NCI-H1417 treated with DMSO at 0.1 percent for 48 hours (cell line): ENCODE data around the gene FBXO8.
"Not testable (repeated sequence)": the region's sequence is repeated elsewhere in the genome, so short reads cannot be mapped to it uniquely, and the experiment has no call there.

Source experiments
- DNase-seq: peaks from one replicate; lab custom pipeline; 2025; lab: John Stamatoyannopoulos, UW

Gene FBXO8

GRCh38 chr4:174282836-174283506, 496 bp downstream of the FBXO8 start:
- DNase-seq = peak; percentile 33

DNA sequence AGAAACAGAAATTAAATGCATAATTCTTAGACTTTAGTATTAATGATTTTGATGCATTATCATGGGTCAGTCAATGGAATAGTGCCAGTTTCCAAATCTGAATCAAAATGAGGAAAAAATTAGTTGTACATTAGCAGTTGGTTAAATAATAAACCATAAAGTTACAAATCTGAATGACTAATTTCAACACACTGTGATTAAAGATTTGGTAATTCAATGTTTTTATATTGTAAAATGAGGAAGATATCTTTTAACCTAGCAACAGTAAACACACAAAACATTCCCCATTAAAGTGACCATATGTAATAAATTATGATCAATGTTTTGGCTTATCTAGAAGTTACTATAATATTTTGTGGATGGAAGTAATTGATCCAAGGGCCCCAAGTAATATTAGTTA, 1.6 kb downstream of the FBXO8 start:
- no peak for DNase-seq

GRCh38 chr4:174281182-174281737, 2.2 kb downstream of the FBXO8 start:
- DNase-seq = no peak

GRCh38 chr4:174279433-174280155, 3.9 kb downstream of the FBXO8 start:
- no peak for DNase-seq

DNA sequence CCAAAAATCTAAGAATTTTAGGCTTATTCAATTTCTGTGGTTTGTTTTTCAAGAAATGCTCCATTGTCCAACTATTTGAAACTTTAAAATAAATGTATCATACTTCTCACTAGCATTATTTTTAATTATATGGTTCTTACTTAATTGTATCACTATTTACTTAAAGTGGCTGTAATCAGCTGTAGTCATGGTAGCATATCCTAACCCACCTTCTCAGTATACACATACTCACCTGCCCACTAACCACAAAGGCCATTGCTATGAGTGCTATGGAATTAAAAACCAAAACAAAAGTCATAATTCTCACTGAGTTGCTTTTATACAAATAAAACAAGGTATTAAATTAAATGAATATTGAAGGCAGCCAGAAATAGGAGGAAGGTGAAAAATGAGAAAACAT, 5.0 kb downstream of the FBXO8 start:
- no peak for DNase-seq

- DNase-seq = no peak
Observed at GRCh38 chr4:174277433-174277832, 6.0 kb downstream of the FBXO8 start.

DNA sequence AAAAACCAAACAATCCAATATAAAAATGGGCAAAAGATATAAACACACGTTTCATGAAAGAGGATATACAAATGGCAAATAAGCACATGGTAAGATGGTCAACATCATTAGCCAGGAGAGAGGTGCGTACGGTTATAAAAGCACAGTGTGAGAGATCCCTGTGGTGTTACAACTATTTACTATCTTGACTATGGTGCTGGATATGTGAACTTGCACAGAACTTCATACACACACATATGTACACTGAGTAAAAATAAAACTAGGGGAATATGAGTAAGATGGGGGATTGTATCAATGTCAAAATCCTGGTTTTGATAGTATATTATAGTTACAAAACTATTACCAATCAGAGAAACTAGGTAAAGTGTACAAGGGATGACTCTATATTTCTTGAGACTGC, 8.4 kb downstream of the FBXO8 start:
- no peak for DNase-seq

- DNase-seq = no peak
Observed at GRCh38 chr4:174274436-174274835, 9.0 kb downstream of the FBXO8 start.

DNA sequence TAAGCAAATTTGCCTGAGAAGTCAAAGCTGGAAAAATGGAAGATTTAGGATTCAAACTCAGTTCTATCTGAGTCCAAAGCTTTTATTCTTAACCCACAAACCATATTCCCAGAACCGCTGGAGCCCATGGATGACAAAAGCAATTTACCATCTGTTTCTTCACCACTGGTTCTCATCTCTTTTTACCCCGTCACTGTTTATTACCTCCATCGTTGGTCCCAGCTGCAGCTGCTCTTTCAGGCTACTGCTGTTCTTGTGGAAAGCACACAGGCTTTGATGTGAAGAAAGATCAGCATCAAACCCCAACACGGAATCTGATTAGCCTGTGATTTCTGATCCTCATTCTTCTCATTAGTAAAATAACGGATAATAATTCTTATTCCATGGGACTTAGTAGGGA, 9.5 kb downstream of the FBXO8 start:
- no peak for DNase-seq

DNA sequence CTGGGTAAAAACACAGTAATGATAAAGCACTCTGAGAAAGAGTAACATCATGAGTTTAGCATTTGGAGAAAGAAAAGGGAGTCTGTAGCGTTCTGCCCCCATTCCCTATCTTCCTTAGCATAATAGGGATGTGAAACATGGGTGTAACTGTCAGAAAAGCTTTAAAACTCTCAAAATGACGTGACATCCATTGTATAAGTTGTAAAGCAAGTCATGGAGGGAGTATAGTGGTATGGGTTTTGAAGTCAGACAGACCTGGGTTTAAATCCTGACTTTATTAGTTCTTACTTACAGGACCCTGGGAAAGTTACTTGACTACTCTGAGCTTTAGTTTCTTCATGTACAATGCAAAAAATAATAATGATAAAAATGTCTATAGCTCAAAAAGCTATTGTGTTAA, 17.1 kb downstream of the FBXO8 start:
- DNase-seq = no peak

GRCh38 chr4:174265916-174266315, 17.6 kb downstream of the FBXO8 start:
- no peak for DNase-seq

DNA sequence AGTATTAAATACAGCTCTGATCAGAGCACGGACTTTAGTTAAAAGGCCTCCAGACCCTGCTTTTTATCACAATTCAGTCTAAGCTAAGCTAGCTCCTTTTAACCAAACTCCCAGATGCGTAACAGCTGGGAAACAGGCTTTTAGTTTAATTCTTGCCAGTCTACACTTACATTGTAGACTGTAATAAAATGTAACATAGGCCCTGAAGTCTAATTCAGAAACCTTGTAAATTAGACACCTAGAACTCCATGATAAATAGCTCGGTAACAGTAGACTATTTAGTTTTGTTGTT, 20.1 kb downstream of the FBXO8 start:
- DNase-seq = no peak

GRCh38 chr4:174262624-174263444, 20.6 kb downstream of the FBXO8 start:
- no peak for DNase-seq

DNA sequence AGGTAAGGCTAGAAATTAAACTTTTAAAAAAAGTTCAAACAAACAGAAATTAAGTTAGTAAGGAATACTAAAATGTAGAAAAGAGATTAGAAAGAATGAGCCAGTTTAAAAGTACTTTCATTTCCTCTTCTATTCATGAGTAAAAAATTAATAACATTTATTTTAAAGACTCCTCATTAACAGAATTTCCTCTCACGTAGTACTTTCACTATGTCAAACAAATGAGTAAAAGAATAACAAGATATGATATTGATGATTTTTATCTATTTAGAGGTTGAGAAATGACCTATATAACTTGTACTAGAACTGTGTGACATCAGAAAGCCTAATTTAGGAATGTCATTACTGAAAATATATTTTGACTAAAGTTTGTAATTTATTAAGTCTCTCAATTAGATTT, 22.0 kb downstream of the FBXO8 start:
- DNase-seq = not testable (repeated sequence)

DNA sequence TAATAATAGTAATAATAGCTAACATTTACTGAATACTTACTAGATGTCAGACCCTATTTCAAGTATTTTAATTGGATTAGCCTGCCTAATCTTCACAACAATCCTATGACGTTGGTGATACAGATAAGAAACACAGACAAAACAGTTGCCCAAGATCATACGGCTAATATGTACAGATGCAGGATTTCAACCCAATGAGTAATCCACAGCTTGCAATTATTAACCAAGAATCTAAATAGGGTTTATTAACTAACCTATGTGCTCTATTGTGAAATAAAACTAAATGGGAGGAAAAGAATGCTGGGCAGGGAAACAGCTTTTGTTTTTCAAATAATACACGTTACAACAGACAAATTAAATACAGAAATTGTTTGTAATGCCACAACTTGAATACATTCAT, 23.4 kb downstream of the FBXO8 start:
- no peak for DNase-seq

DNA sequence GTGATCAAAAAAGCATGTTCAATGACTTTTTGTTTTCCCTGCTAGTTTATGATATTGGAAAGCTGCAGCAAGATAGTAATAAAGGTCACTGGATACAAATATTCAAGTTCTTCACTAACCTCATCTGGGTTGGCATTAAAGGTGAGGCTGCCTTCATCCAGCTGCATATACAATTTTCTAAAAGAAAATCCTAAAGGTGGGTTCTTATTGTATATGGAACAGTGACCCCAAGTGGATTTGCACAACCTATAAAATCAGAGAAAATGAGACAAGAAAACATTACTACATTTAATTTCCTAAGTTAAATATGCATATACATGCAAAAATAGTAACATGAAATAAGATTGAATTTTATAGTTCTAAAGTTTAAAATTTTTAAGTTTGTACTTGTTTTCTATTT, 23.9 kb downstream of the FBXO8 start:
- no peak for DNase-seq

- DNase-seq = no peak
Observed at GRCh38 chr4:174256277-174256713, 27.2 kb downstream of the FBXO8 start.

- no peak for DNase-seq
Observed at GRCh38 chr4:174255786-174256185, 27.7 kb downstream of the FBXO8 start.

DNA sequence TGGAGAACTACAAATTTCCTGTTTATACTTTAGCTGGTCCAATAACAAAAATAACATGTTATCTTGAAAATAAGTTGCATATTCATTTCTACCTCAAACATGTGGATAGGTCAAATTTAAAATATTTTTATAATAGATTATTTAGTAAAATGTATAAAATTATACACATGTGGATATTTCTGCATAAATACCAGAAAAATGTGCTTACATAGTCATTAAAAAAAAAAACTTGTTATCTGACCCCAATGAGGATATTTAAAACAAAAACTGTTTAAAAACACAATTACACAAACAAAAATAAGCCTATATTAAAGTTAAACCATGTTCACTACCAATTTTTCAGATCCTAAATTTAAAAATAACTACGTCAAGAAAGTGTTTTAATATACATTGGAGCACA, 28.1 kb downstream of the FBXO8 start:
- DNase-seq = no peak

- no peak for DNase-seq
Observed at GRCh38 chr4:174254613-174255012, 28.9 kb downstream of the FBXO8 start.

DNA sequence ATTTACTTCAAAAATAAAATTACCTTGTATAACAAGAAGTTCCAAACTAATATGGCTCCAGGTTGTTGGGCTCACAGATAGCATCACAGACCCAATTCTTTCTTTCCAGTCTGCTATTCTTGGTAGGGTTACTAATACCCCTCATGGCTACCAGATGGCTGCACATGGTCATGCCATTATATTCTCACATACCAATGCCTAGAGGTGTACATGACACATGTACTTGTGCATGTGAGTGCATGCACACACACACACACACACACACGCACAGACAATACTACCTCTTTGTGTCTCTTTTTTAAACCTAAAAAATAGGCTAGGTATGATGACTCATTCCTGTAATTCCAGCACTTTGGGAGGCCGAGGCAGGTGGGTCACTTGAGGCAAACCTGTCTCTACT, 31.1 kb downstream of the FBXO8 start:
- DNase-seq = no peak

DNA sequence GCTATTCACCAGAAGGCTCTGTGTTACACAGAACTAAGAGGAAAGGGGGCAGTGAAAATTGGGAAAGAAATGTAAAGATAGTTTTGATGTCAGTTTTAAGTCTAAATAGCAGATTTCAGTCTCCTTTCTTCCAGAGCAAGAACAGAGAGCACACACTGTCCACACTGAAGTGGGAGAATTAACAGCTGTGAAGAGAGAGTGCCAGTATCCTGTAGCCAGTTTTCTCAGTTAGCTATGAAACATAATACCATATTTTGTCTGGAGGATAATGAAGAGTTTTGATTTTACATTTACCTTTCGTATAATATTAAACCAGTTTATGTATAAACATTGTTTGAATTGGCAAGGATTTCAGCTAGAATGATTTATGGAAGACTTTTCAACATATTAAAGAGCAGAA, 35.1 kb downstream of the FBXO8 start:
- DNase-seq = no peak

GRCh38 chr4:174245714-174246113, 37.8 kb downstream of the FBXO8 start:
- DNase-seq = no peak
